RKO (cell line): ENCODE results near the gene FBXW5.
A peak's percentile ranks its signal among the peaks of the same experiment; 100 is the strongest.

Source experiments
- DNase-seq: peaks from one replicate; pipeline ENCODE4 v3.0.0-alpha.2; 2016; ENCODE audit warnings: low spot score

FBXW5 gene

GRCh38 chr9:136949239-136949816 lies 4.8 kb upstream of the FBXW5 start:
- no peak for DNase-seq

GRCh38 chr9:136947955-136948510 lies 3.5 kb upstream of the FBXW5 start:
- DNase-seq, result peak; percentile 44

GRCh38 chr9:136947028-136947891 lies 2.7 kb upstream of the FBXW5 start:
- DNase-seq, result no peak

- DNase-seq, result no peak
These were observed 1.9 kb upstream of the FBXW5 start for GRCh38 chr9:136946228-136947027.

- no peak for DNase-seq
These were observed 1.0 kb upstream of the FBXW5 start for GRCh38 chr9:136945333-136946227.

GRCh38 chr9:136944212-136944518 lies 373 bp downstream of the FBXW5 start:
- peak; percentile 73 for DNase-seq

- peak; percentile 76 for DNase-seq
These were observed 987 bp downstream of the FBXW5 start for GRCh38 chr9:136943291-136944211.

GRCh38 chr9:136942881-136943230 lies 1.7 kb downstream of the FBXW5 start:
- DNase-seq, result no peak

- no peak for DNase-seq
These were observed 2.2 kb downstream of the FBXW5 start for GRCh38 chr9:136942112-136942880.

- DNase-seq, result no peak
These were observed 3.1 kb downstream of the FBXW5 start for GRCh38 chr9:136941231-136942111.

GRCh38 chr9:136940526-136941230 lies 3.9 kb downstream of the FBXW5 start:
- DNase-seq, result no peak

- DNase-seq, result no peak
These were observed 4.5 kb downstream of the FBXW5 start for GRCh38 chr9:136939996-136940525.

GRCh38 chr9:136939431-136939995 lies 5.0 kb downstream of the FBXW5 start:
- DNase-seq, result no peak

- no peak for DNase-seq
These were observed 7.1 kb downstream of the FBXW5 start for GRCh38 chr9:136937186-136938001.

- no peak for DNase-seq
These were observed 7.8 kb downstream of the FBXW5 start for GRCh38 chr9:136936645-136937170.

GRCh38 chr9:136935651-136936050 lies 8.9 kb downstream of the FBXW5 start:
- no peak for DNase-seq
